Mesendoderm (in vitro differentiated cells): ENCODE data around the gene CRB2. TPM values are rescaled to one million over a fixed set of nuclear protein-coding genes. Genes with fewer than 3 reads are reported as not detected.

Experiments used
- DNase-seq: peaks from one replicate; pipeline ENCODE4 v3.0.0; 2013
- H2AK5ac ChIP-seq: 2 replicates; pipeline ENCODE4 v1.6.1; 2013; ENCODE audit warnings: low read length, inconsistent platforms
- H2BK120ac ChIP-seq: 2 replicates; pipeline ENCODE4 v1.6.1; 2013; ENCODE audit warnings: low read depth, mild to moderate bottlenecking, low read length, moderate library complexity, mixed read lengths
- H2BK15ac ChIP-seq: replicated peaks from 2 replicates; pipeline ENCODE4 v1.6.1; 2013; ENCODE audit warnings: low read depth, mild to moderate bottlenecking, moderate library complexity
- H2BK5ac ChIP-seq: 2 replicates; pipeline ENCODE4 v1.6.1; 2013; ENCODE audit warnings: low read length, inconsistent platforms
- H3K18ac ChIP-seq: 2 replicates; pipeline ENCODE4 v1.6.1; 2013; ENCODE audit warnings: mild to moderate bottlenecking, low read length, mixed read lengths
- H3K23ac ChIP-seq: one replicate; pipeline ENCODE4 v1.6.1; 2013; ENCODE audit warnings: low read length
- H3K27ac ChIP-seq: 2 replicates; pipeline ENCODE4 v1.5.1; 2013; ENCODE audit warnings: low read depth, mild to moderate bottlenecking, inconsistent platforms, low read length, moderate library complexity
- H3K27me3 ChIP-seq: 2 replicates; pipeline ENCODE4 v1.6.1; 2013; ENCODE audit warnings: low read length, control low read depth, mild to moderate bottlenecking, inconsistent platforms; ENCODE audit not compliant: insufficient read depth, poor library complexity
- H3K36me3 ChIP-seq: 2 replicates; pipeline ENCODE4 v1.6.1; 2013; ENCODE audit warnings: low read length, inconsistent platforms; ENCODE audit not compliant: control insufficient read depth, insufficient read depth
- H3K4ac ChIP-seq: one replicate; pipeline ENCODE4 v1.6.1; 2013; ENCODE audit warnings: low read depth, mild to moderate bottlenecking, low read length, moderate library complexity
- H3K4me1 ChIP-seq: 2 replicates; pipeline ENCODE4 v1.6.1; 2013; ENCODE audit warnings: low read depth, low read length, inconsistent platforms; ENCODE audit not compliant: control insufficient read depth
- H3K4me2 ChIP-seq: 2 replicates; pipeline ENCODE4 v1.6.1; 2013; ENCODE audit warnings: low read length
- H3K4me3 ChIP-seq: 2 replicates; pipeline ENCODE4 v1.5.1; 2013; ENCODE audit warnings: mild to moderate bottlenecking, low read length
- H3K56ac ChIP-seq: one replicate; pipeline ENCODE4 v1.6.1; 2013; ENCODE audit warnings: low read length
- H3K79me1 ChIP-seq: 2 replicates; pipeline ENCODE4 v1.6.1; 2013; ENCODE audit warnings: low read length, inconsistent platforms
- H3K79me2 ChIP-seq: 2 replicates; pipeline ENCODE4 v1.6.1; 2013; ENCODE audit warnings: mild to moderate bottlenecking, low read length; ENCODE audit not compliant: control insufficient read depth, insufficient read depth
- H3K9ac ChIP-seq: 2 replicates; pipeline ENCODE4 v1.6.1; 2013; ENCODE audit warnings: low read length, inconsistent platforms
- H4K5ac ChIP-seq: one replicate; pipeline ENCODE4 v1.6.1; 2013; ENCODE audit warnings: low read length
- H4K8ac ChIP-seq: one replicate; pipeline ENCODE4 v1.6.1; 2013; ENCODE audit warnings: low read depth, mild to moderate bottlenecking, control low read depth, low read length, moderate library complexity
- WGBS: extraction: QIAGEN DNeasy Blood & Tissue Kit; methylation state at CpG from one replicate; pipeline ENCODE4 v1.1.7; 2013; ENCODE audit warnings: low lambda C conversion rate, missing lambda C conversion rate; ENCODE audit not compliant: insufficient coverage; ENCODE audit errors: extremely low coverage; 5-methylcytosine and 5-hydroxymethylcytosine counted together
- polyA plus RNA-seq, 2 experiments: library from polyadenylated mRNA; stranded (reverse); fragments of 200-250 nt; gene quantifications; one replicate each; pipeline ENCODE4 v1.2.3, GENCODE V29; 2013

The CRB2 gene
- 0.06 TPM for polyA plus RNA-seq (2013, experiment 1 of 2)
- 0.07 TPM for polyA plus RNA-seq (2013, experiment 2 of 2)

- H3K36me3 ChIP-seq = no peaks in the 10 kb centered on the region
- H3K79me1 ChIP-seq = no peaks in the 10 kb centered on the region
- no peak within 1 kb of the TSS for H3K4me3 ChIP-seq
- no peak within 1 kb of the TSS for H3K18ac ChIP-seq
- H3K23ac ChIP-seq = no peak within 1 kb of the TSS
- no peak within 1 kb of the TSS for H3K27ac ChIP-seq
- WGBS = no CpG with 5 or more reads among the region's 17 CpGs
- H3K27me3 ChIP-seq = no peaks in the 10 kb centered on the region
- no peak within 1 kb of the TSS for H3K4ac ChIP-seq
- H3K4me2 ChIP-seq = peak within 1 kb of the TSS; percentile 94
- H2BK15ac ChIP-seq = no peak within 1 kb of the TSS
- peak within 1 kb of the TSS; percentile 28 for H3K9ac ChIP-seq
- peak within 1 kb of the TSS; percentile 45 for H3K56ac ChIP-seq
- H2AK5ac ChIP-seq = no peak within 1 kb of the TSS
- no peak within 1 kb of the TSS for H4K8ac ChIP-seq
- no peak within 1 kb of the TSS for H2BK5ac ChIP-seq
- no peaks in the 10 kb centered on the region for H3K79me2 ChIP-seq
- DNase-seq = peak; percentile 93
- H3K4me1 ChIP-seq = peaks cover 2% of the 10 kb centered on the region
- no peak within 1 kb of the TSS for H2BK120ac ChIP-seq
- no peak within 1 kb of the TSS for H4K5ac ChIP-seq
Measured at GRCh38 chr9:123355761-123356431, at the start of gene CRB2. CRB2 (plus strand) TSS chr9:123356197; CDS start chr9:123356261, 64 bp downstream.

DNA sequence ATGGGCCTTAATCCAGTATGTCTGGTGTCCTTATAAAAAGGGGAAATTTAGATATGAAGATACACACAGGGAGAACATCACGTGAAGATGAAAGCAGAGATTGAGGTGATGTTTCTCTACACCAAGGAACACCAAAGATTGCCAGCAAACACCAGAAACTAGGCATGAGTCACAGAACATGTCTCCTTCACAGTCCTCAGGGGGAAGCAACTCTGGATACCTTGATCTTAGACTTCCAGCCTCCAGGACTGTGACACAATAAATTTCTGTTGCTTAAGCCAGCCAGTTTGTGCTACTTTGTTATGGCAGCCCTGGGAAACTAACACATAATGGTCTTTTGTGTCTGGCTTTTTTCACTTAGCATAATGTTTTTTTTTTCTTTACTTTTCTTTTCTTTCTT lies 46.4 kb upstream of the CRB2 start:
- Histone ChIP-seq H3K18ac (no peak overlapping the region), H3K4me3 (no peak overlapping the region), H3K4me1 (peaks cover 3% of the 10 kb centered on the region), H3K27me3 (no peaks in the 10 kb centered on the region), H3K9ac (no peak overlapping the region), H3K56ac (no peak overlapping the region), H3K4ac (no peak overlapping the region), H4K5ac (no peak overlapping the region), H3K27ac (no peak overlapping the region), H3K79me2 (no peaks in the 10 kb centered on the region), H2BK5ac (no peak overlapping the region), H3K4me2 (no peak overlapping the region), H2AK5ac (no peak overlapping the region), H2BK15ac (no peak overlapping the region), H4K8ac (no peak overlapping the region), H2BK120ac (no peak overlapping the region), H3K79me1 (no peaks in the 10 kb centered on the region), H3K36me3 (no peaks in the 10 kb centered on the region), H3K23ac (no peak overlapping the region)
- WGBS = no CpG with 5 or more reads among the region's 1 CpG
- no peak for DNase-seq

DNA sequence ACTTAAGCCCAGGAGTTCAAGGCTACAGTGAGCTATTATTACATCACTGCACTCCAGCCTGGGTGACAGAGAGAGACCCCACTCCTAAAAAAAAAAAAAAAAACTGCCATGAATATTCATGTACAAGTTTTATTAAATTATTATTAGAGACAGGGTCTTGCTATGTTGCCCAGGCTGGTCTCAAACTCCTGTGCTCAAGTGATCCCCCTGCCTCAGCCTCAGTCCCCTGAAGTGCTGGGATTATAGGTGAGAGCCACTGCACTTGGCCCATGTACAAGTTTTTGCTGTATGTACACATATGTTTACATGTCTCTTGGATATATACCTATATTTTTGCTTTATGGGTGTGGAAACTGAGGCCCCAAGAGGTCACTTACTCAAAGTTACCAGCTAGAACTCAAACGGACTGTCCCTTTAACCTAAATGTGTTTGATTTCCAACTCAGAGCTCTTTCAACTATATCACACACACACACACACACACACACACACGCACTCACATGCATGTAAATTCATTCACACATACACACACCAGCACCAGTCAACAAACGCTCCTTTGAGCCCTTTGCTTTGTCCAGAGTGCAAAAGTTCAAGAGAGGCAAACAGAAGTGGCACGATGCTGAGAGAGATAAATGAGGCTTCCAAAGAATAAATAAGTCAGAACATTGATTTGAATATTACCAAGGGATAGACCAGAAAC lies 45.3 kb upstream of the CRB2 start:
- Histone ChIP-seq H3K4me2 (no peak overlapping the region), H2BK5ac (no peak overlapping the region), H4K8ac (no peak overlapping the region), H2AK5ac (no peak overlapping the region), H3K23ac (no peak overlapping the region), H3K27me3 (no peaks in the 10 kb centered on the region), H3K27ac (no peak overlapping the region), H3K79me2 (no peaks in the 10 kb centered on the region), H3K4ac (no peak overlapping the region), H2BK15ac (no peak overlapping the region), H3K79me1 (no peaks in the 10 kb centered on the region), H3K36me3 (no peaks in the 10 kb centered on the region), H3K56ac (no peak overlapping the region), H4K5ac (no peak overlapping the region), H3K4me1 (peaks cover 3% of the 10 kb centered on the region), H3K4me3 (no peak overlapping the region), H3K18ac (no peak overlapping the region), H2BK120ac (no peak overlapping the region), H3K9ac (no peak overlapping the region)
- WGBS = no CpG with 5 or more reads among the region's 4 CpGs
- no peak for DNase-seq

- Histone ChIP-seq H3K27ac (no peak overlapping the region), H2AK5ac (no peak overlapping the region), H3K9ac (no peak overlapping the region), H3K23ac (no peak overlapping the region), H3K79me1 (no peaks in the 10 kb centered on the region), H4K8ac (no peak overlapping the region), H3K4ac (no peak overlapping the region), H3K18ac (no peak overlapping the region), H3K4me1 (peaks cover 3% of the 10 kb centered on the region), H3K56ac (no peak overlapping the region), H2BK5ac (no peak overlapping the region), H2BK15ac (no peak overlapping the region), H3K4me3 (no peak overlapping the region), H2BK120ac (no peak overlapping the region), H3K36me3 (no peaks in the 10 kb centered on the region), H3K4me2 (no peak overlapping the region), H3K79me2 (no peaks in the 10 kb centered on the region), H3K27me3 (no peaks in the 10 kb centered on the region), H4K5ac (no peak overlapping the region)
- no peak for DNase-seq
- no CpG with 5 or more reads among the region's 9 CpGs for WGBS
Measured at GRCh38 chr9:123311250-123311752, 44.7 kb upstream of the CRB2 start.

DNA sequence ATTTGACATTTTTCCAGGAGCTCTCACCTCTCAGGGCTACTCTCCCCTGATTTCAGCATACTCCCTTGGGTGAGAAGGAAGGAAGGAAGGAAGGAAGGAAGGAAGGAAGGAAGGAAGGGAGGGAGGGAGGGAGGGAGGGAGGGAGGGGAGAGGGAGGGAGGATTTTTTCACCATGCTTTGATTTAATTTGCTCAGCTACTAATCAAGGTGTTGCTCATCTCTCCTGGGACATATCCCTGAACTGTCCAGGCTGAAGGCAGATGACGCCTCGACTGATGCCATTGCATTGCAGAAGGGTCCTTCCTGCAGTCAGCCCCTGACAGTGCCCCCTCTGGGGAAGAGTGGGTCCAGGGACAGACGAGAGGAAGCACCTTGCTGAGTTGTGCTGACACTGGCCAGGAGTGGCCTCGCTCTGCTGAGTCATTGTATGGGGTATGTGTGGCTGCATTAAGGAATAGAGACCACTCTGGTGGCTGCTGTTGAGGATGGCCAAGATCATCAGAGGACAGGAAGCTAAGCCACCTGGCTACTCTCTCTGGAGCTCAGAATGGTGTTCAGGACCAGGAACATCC lies 43.6 kb upstream of the CRB2 start:
- Histone ChIP-seq H2AK5ac (no peak overlapping the region), H4K8ac (no peak overlapping the region), H3K79me2 (no peaks in the 10 kb centered on the region), H3K56ac (no peak overlapping the region), H3K9ac (no peak overlapping the region), H4K5ac (no peak overlapping the region), H3K4me1 (peaks cover 3% of the 10 kb centered on the region), H2BK15ac (no peak overlapping the region), H3K79me1 (no peaks in the 10 kb centered on the region), H3K4me2 (no peak overlapping the region), H3K27me3 (no peaks in the 10 kb centered on the region), H3K23ac (no peak overlapping the region), H3K4ac (no peak overlapping the region), H2BK120ac (no peak overlapping the region), H3K4me3 (no peak overlapping the region), H2BK5ac (no peak overlapping the region), H3K27ac (no peak overlapping the region), H3K18ac (no peak overlapping the region), H3K36me3 (no peaks in the 10 kb centered on the region)
- no CpG with 5 or more reads among the region's 4 CpGs for WGBS
- DNase-seq = peak; percentile 45
